IPS-18c (cell line): Measurements from ENCODE around the gene PAGE4.

ENCODE experiments used
- H3K4me3 ChIP-seq: 2 replicates; pipeline ENCODE4 v1.7.0; 2013; ENCODE audit warnings: low read depth, mild to moderate bottlenecking, low read length, moderate library complexity; ENCODE audit not compliant: insufficient read depth
- H3K9me3 ChIP-seq: one replicate; pipeline ENCODE4 v1.6.1; 2013; ENCODE audit warnings: mild to moderate bottlenecking, low read length, moderate library complexity; ENCODE audit not compliant: control insufficient read depth, insufficient read depth

The PAGE4 gene

GRCh38 chrX:49829016-49829415, at the start of gene PAGE4:
Gene PAGE4 (plus strand): TSS chrX:49829303. CDS start chrX:49830429, 1,126 bp downstream.
- Histone ChIP-seq H3K4me3 (no peak within 1 kb of the TSS; the same call in 1 of the 2 replicates), H3K9me3 (no peaks in the 10 kb centered on the region)

- Histone ChIP-seq H3K4me3 (no peak overlapping the region), H3K9me3 (peaks cover 4% of the 10 kb centered on the region)
Observed at GRCh38 chrX:49784747-49785280, 44.3 kb upstream of the PAGE4 start.

DNA sequence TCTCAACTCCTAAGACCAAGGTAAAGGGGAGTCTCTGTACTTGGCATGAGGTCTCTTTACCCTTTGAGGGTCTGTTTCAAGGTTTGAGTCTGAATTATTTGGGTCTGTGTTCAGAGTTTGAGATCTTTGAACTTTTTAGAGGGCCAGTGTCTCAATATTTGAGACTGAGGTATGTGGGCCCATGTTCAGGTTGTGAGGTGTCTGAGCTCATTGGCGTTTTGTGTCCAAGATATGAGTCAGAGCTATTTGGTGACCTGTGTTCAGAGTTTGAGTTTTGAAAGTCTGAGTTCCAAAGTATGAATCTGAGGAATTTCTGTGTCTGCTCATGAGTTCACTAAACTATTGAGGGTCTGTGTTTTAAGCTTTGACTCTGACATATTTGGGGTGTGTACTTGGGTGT, 36.7 kb upstream of the PAGE4 start:
- H3K9me3 ChIP-seq, result peaks cover 4% of the 10 kb centered on the region
- no peak overlapping the region for H3K4me3 ChIP-seq

DNA sequence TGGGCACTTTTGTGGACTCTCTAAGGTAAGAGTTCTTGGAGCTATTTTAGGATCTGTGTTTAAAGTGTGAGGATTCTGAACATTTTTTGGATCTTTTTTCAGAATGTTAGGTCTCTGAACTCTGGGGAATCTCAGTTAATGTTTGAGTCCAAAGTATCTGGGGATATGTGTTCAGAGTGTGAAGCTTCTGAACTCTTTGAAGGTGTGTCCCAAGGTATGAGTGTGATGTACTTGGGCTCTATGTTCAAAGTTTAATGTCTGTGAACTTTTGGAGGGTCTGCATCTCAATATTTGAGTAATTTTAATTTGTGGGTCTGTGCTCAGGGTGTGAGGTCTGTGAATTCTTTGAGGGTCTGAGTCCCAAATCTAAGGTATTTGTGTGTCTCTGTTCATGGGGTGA, 35.4 kb upstream of the PAGE4 start:
- H3K9me3 ChIP-seq, result peaks cover 3% of the 10 kb centered on the region
- no peak overlapping the region for H3K4me3 ChIP-seq

DNA sequence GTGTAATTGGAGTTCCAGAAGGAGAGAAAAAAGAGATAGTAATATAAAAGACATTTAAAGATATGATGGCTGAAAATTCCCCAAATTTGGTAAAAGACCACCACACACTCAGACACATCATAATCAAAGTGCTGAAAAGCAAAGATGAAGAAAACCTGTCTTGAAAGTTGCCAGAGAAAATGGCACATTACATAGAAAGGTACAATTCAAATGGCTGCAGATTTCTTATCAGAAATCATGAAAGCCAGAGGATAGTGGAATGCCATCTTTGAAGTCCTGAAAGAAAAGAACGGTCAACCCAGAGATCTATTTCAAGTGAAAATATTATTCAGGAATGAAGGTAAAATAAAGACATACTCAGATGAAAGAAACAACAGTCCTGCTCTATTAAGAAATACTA, 29.3 kb upstream of the PAGE4 start:
- no peaks in the 10 kb centered on the region for H3K9me3 ChIP-seq
- H3K4me3 ChIP-seq, result no peak overlapping the region

GRCh38 chrX:49809891-49810632, 19.0 kb upstream of the PAGE4 start:
- H3K4me3 ChIP-seq, result no peak overlapping the region
- no peaks in the 10 kb centered on the region for H3K9me3 ChIP-seq

DNA sequence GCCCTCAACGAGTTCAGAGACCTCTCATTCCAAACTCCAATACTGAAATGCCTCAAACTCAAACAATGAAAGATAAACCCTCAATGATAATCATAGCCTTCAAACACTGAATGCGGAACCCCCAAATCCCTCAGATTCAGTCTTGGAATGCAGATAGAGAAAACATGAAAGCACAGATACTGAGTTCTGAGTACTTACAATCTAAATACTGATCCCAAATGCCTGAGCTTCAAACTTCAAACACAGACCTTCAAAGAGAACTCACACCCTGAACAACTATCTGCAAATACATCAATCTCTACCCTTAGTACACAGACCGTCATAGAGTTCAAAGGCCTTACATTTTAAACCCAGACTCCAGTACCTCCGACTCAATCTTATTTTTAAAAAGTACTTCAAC, 16.9 kb upstream of the PAGE4 start:
- Histone ChIP-seq H3K4me3 (no peak overlapping the region), H3K9me3 (peaks cover 4% of the 10 kb centered on the region)

DNA sequence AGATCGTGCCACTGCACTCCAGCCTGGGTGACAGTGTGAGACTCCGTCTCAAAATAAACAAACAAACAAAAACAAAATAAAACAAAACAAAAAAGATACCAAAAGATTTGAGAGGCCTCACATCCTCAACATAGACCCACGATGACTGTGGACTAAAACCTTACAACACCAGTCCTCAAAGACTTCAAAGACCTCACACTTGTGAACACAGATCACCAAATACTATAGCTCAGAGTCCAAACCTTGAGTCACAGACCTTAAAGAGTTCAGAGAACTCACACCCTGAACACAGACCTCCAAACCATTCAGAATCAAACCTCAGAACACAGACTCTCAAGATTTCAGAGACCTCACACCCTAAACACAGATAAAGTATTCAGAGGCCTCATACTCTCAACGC, 12.7 kb upstream of the PAGE4 start:
- H3K9me3 ChIP-seq, result peaks cover 4% of the 10 kb centered on the region
- no peak overlapping the region for H3K4me3 ChIP-seq

DNA sequence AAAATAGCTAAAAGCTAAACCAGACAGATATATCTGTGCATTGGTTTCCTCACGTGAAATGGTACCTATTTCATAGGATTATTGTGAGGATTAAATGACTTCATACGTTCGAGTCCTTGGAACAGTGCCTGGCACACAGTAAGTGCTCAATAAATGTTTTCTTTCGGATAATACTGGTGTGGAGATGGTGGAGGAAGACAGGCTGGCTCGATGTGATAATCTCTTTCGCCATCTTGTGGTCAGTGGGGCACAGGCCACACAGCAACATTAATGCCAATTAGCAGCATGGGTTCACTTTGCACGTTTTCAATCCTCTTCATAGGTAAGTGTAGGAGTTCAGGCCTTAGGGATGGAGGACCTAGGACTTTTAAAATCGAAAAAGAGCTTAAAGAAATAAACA, 9.3 kb downstream of the PAGE4 start:
- no peak overlapping the region for H3K4me3 ChIP-seq
- peaks cover 12% of the 10 kb centered on the region for H3K9me3 ChIP-seq

- Histone ChIP-seq H3K9me3 (peaks cover 14% of the 10 kb centered on the region), H3K4me3 (no peak overlapping the region)
Observed at GRCh38 chrX:49840679-49841078, 11.6 kb downstream of the PAGE4 start.

DNA sequence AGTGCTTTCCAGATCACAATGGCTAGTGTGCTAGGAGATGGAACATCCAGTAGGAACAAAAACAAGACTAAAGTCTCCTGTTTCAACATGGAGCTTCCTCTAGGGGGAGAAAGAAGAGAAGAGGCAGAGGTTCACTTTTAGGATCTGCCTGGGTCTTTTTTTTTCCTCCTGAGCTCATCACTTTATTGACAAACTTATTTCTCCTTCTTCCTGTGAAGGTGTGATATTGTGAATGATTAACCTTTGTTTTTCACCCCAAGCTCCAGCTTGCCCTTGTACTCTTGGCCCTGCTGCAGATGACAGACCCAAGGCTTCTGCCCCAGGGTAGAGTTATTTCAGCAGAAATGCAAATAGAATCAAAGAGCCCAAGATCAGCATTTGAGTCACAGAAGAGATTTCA, 13.5 kb downstream of the PAGE4 start:
- Histone ChIP-seq H3K9me3 (peaks cover 12% of the 10 kb centered on the region), H3K4me3 (no peak overlapping the region)

- H3K4me3 ChIP-seq, result no peak overlapping the region
- peaks cover 11% of the 10 kb centered on the region for H3K9me3 ChIP-seq
Observed at GRCh38 chrX:49844611-49845010, 15.5 kb downstream of the PAGE4 start.

DNA sequence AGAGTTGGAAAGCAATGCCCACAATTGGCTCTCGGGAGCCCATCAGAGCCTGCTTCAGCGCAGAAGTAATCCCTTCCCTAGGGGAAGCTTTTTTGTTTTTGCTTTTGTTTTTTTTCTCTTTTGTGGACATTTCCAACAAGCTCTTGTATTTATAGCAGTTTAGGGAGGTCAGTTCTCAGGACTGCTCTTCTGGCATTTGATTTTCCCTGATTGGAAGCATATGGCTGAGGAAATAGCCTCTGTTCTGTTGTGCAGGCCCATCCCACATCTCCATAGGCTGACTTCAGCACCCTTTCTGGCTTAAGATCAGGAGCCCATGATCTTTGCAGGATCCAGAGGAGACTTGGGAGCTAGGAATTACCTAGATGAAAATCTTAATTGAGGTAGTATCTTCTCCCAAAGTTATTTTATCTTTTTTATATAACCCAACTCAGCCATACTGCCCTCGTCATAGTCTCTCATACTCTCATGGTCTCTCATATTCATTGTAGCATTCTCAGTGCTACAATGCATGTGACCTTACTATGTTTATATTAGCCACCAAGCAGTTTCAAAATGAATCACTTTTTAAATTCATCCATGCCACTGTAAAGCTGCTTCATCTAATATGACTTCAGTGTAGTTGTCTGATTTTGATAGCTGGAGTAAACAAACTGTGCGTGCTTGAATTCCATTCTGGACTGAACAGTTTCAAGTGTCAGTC, 16.7 kb downstream of the PAGE4 start:
- no peak overlapping the region for H3K4me3 ChIP-seq

DNA sequence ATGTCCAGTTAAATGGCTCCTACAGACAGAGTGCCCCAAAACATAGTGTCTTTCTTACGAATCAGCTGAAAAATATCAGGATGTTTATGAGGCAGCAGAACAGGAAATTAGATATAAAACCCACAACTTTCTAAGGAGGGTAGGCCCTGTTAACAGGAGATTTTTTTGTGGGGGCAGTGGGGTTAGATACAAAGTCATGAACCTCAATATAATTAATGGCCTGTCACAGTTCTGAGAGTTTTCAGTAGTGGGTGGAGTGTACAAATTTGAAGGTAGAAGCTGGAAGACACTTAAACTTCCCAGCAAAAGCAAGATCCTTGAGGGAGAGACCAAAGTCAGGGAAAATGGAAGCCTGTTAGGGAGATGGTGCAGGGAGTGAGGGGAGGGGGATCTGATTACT, 17.4 kb downstream of the PAGE4 start:
- Histone ChIP-seq H3K9me3 (peaks cover 7% of the 10 kb centered on the region), H3K4me3 (no peak overlapping the region)

More for the DNA sequence above, 16.7 kb downstream of the PAGE4 start:
- peaks cover 8% of the 10 kb centered on the region for H3K9me3 ChIP-seq

DNA sequence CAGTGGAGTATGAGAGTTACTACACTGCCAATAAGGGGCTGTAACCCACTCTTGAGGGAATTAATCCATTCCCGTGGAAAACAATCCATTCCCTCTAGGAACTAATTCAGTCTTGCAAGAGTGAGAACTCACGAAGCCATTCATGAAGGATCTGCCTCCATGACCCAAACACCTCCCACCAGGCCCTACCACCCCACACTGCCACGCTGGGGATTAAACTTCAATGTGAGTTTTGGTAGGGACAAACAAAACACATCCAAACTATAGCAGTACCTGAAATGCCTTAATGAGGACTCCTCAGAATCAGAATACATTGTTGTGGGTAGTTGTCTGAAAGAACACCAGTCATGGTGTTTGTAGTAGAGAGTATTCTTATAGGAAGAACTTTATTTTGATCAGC, 19.2 kb downstream of the PAGE4 start:
- Histone ChIP-seq H3K9me3 (peaks cover 4% of the 10 kb centered on the region), H3K4me3 (no peak overlapping the region)

GRCh38 chrX:49850028-49850427, 20.9 kb downstream of the PAGE4 start:
- Histone ChIP-seq H3K4me3 (no peak overlapping the region), H3K9me3 (peaks cover 5% of the 10 kb centered on the region)

- peaks cover 5% of the 10 kb centered on the region for H3K9me3 ChIP-seq
- no peak overlapping the region for H3K4me3 ChIP-seq
Observed at GRCh38 chrX:49853661-49854060, 24.6 kb downstream of the PAGE4 start.

- H3K9me3 ChIP-seq, result peaks cover 5% of the 10 kb centered on the region
- no peak overlapping the region for H3K4me3 ChIP-seq
Observed at GRCh38 chrX:49856819-49857218, 27.7 kb downstream of the PAGE4 start.
